Dermis microvascular lymphatic vessel endothelial cell (primary cell): ENCODE results near the gene TST. TPM values are rescaled to one million over a fixed set of nuclear protein-coding genes. Genes with fewer than 3 reads are reported as not detected.

ENCODE experiments used
- DNase-seq, 2 donors: peaks; one replicate each; pipeline versions ENCODE4 v3.0.0 to v3.0.0-alpha.2; 2010; ENCODE audit warnings: low read depth in 2 of 2
- total RNA-seq: library from RNA; depleted of rRNA; stranded (reverse); fragments of >200 nt; gene quantifications from 2 replicates; pipeline ENCODE4 v1.2.1, GENCODE V29; 2014

Gene TST
- total RNA-seq, 1 donor from 2014 or later: 50.2 TPM

GRCh38 chr22:37053310-37054055 lies 34.2 kb upstream of the TST start:
- DNase-seq: peak; percentile 24 to 66

DNA sequence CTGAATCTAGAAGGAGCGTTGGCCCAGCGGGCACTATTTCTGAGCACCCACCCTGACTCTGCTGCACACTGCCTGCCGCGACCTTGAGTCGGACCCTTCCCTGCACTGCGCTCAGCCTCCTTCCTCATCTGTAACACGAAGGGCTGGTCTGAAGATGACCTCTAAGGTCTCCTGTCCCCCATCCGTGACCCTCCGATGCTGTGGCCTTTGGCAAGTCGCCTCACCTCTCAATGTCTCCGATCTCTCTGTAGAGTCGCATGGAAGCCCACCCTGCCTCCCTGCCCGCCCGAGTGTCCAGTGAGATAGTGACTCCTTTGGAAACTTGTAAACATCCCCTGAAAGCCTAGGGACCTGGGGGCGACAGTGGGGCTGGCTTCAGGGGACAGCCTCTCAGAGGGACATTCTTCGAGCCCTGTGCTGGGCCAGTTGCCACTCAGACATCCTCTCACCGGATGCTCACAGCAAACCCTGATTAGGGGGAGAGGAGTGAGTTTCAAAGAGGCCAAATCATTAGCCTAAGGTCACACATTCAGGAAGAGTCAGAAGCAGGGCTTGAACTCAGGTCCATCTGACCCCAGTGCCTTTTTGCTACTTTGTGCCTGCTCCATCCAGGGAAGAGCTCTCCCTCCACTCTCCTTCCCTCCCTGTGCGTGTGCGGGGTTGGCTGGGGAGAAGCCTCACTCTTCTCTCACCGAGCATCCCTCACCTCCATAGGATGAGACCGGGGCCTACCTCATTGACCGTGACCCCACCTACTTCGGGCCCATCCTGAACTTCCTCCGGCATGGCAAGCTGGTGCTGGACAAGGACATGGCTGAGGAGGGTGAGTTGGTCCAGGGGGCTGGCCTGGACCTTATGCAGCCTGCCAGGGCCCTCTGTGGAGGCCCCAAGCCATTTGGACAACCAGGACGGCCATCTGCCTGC lies 33.4 kb upstream of the TST start:
- DNase-seq: no peak

DNA sequence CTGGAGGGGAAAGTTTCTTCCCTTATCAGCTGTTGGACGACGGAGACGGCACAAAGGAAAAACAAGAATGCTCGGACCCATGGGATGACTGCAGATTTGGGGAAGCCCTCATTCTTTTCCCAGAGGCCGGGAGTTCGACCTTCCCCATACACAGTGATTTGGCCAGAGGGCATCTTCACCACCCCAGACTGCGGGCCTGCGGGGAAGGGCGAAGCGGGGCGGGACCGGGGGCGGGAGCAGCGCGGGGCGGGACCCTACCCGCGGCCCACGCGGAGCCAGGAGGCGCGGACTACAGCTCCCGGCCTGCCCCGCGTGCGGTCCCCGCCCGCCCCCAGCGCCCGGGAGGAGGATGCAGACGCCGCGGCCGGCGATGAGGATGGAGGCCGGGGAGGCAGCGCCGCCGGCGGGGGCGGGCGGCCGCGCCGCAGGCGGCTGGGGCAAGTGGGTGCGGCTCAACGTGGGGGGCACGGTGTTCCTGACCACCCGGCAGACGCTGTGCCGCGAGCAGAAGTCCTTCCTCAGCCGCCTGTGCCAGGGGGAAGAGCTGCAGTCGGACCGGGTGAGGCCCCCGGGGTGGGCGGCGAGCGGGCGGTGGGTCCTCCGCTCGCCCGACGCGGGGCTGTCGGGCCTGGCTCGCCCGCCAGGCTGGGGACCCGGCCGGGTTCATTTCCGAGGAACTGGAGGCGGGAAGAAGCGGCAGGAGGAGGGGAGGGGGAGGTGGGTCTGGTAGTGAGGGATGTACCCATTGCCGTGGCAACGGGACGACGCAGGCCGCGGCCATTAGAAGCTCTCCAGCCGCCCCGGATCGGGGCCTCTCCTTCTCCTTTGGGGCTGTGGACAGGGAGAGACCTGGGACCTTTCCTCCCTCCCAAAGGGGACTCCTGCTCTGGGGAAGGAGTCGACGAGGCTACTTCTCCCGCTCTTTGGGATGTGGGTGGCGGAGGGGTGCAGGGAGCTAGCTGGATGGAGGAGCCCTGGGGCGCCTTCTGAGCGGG lies 32.4 kb upstream of the TST start, which contains the start of gene KCTD17:
TSS of gene KCTD17 (plus strand) at position 352 of the 995 bp plus-strand sequence. CDS start at position 371, 19 bp downstream.
- DNase-seq: peak; percentile 22 to 71

DNA sequence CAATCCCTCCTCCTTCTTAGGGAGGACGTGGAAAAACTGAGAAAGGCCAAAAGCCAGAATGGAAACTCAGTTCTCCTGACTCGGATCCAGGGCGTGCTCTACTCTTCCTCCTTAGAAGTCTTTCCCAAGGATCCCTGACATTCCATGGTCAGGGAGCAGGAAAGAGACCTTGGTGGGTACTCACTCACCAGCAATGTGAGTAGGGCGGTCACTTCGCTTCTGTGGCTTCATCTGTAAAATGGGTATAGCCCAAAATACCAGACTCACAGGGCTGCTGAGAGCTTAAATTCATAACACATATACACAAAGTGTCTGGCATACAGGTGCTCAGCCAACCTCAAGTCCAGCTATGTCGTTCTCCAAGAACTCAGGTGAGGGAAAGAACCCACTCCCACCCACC lies 31.7 kb upstream of the TST start:
- no peak for DNase-seq

DNA sequence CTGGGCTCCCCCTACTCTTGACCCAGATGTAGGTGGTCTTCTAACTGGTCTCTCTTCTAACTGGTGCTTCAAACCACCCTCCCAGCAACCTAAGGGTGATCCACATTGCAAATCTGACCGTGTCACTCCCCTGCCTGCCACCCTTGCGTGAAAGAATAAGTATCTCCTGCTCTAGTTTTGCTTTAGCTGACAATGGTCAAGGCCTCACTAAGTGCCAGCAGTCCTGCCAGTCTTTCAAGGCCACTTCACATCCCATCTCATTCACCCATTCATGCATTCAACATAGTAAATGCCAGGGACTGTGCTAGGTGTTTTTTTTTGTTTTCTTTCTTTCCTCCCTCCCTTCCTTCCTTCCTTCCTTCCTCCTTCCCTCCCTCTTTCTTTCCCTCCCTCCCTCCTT lies 30.0 kb upstream of the TST start:
- no peak for DNase-seq

- DNase-seq: no peak
These were observed 28.9 kb upstream of the TST start for GRCh38 chr22:37048133-37048532.

- DNase-seq: no peak
These were observed 27.8 kb upstream of the TST start for GRCh38 chr22:37047006-37047405.

DNA sequence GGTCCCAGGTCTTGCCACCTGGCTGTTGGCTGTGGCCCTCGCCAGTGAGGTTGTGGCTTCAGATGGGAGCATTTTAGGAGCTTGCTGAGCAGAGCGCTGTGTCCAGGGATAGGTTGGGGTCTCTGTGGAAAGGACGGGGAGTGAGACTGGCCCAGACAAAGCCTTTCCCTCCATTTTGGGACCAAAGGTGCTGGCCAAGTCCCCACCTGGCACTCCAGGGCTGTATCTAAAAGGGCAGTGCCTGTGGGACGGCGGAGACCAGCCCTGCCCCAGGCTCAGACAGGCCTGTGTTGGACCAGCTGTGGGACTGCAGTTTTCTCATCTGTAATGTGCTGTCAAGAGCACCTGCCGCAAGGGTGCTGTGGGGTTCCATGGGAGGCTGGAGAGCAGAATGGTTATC lies 27.3 kb upstream of the TST start:
- no peak for DNase-seq

- peak in 1 of 2 donors; percentile 46 for DNase-seq
These were observed 26.7 kb upstream of the TST start for GRCh38 chr22:37045958-37046357.

- no peak for DNase-seq
These were observed 25.7 kb upstream of the TST start for GRCh38 chr22:37044634-37045625.

- peak in 1 of 2 donors; percentile 61 for DNase-seq
These were observed 24.7 kb upstream of the TST start for GRCh38 chr22:37043828-37044538.

- no peak for DNase-seq
These were observed 24.1 kb upstream of the TST start for GRCh38 chr22:37043209-37043827.

- no peak for DNase-seq
These were observed 20.2 kb upstream of the TST start for GRCh38 chr22:37039466-37039865.

- no peak for DNase-seq
These were observed 18.4 kb upstream of the TST start for GRCh38 chr22:37037669-37038068.

GRCh38 chr22:37036655-37037377 lies 17.6 kb upstream of the TST start:
- DNase-seq: no peak

DNA sequence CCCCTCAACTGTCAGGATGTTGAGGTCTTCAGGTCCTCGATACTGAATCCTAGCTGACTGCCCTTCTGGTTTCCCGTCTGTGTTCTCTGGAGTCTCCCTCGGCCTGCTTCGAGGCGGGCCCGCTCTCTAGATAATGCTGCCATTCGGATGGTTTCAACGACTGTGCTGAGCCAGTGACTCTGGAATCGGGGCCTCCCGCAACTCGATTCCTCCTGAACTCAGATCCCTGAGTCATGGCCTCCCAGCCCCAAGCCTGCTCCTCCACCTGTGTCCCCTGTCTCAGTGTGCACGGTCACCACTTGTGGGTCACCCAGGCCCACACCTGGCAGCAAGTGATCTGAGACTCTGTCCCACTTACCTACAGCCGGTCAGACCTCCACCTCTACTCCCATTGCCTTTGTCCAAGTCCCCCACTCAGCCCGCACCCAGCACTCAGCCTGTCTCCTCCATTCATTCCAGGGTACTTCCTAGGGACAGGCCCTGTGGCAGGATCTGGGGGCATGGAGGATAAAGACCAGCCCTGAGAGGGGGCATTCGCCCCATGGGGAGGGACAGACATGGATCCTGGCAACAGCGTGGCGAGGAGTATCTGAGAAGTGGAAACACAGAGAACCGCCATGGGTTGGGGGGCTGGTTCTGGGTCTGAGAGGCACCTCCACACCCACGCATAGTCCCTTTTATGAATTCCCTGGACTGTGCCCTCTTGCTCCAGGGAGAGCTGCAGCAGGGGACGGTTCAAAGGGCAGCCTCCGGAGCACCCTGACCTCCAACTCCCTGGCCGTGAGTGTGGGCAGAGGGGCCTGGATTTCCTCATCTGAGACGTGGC lies 14.6 kb upstream of the TST start:
- DNase-seq: no peak
